Astrocyte (in vitro differentiated cells and primary cell): ENCODE measurements around the gene FAAP100. TPM values are rescaled to one million over a fixed set of nuclear protein-coding genes. Genes with fewer than 3 reads are reported as not detected.

ENCODE experiments used
- DNase-seq: peaks from one replicate; pipeline ENCODE4 v3.0.0-alpha.2; 2010; ENCODE audit warnings: low read depth
- FAIRE-seq: peaks from 2 replicates; lab custom pipeline; 2011; peaks lifted over from hg19 to GRCh38; lab: Jason Lieb, UNC
- H2AFZ ChIP-seq: 2 replicates; pipeline ENCODE4 v1.6.0; 2012; ENCODE audit warnings: low read depth, low read length, inconsistent platforms
- H3K27ac ChIP-seq: 2 replicates; pipeline ENCODE4 v1.5.1; 2011; ENCODE audit warnings: low read depth, low read length, inconsistent platforms
- H3K27me3 ChIP-seq: 2 replicates; pipeline ENCODE4 v1.6.0; 2011; ENCODE audit warnings: low read length, inconsistent platforms; ENCODE audit not compliant: insufficient read depth
- H3K36me3 ChIP-seq: 2 replicates; pipeline ENCODE4 v1.5.1; 2011; ENCODE audit warnings: low read length, inconsistent platforms; ENCODE audit not compliant: insufficient read depth
- H3K4me1 ChIP-seq: 2 replicates; pipeline ENCODE4 v1.5.1; 2011; ENCODE audit warnings: low read length, inconsistent platforms; ENCODE audit not compliant: insufficient read depth
- H3K4me2 ChIP-seq: 2 replicates; pipeline ENCODE4 v1.6.0; 2012; ENCODE audit warnings: low read length, inconsistent platforms
- H3K4me3 ChIP-seq: 2 replicates; pipeline ENCODE4 v1.5.1; 2011; ENCODE audit warnings: low read depth, mild to moderate bottlenecking, low read length, inconsistent platforms; ENCODE audit not compliant: insufficient read depth
- H3K79me2 ChIP-seq: 2 replicates; pipeline ENCODE4 v1.6.0; 2012; ENCODE audit warnings: mild to moderate bottlenecking, low read length, inconsistent platforms; ENCODE audit not compliant: insufficient read depth
- H3K9ac ChIP-seq: 2 replicates; pipeline ENCODE4 v1.6.0; 2012; ENCODE audit warnings: mild to moderate bottlenecking, low read length, inconsistent platforms
- H3K9me3 ChIP-seq: 2 replicates; pipeline ENCODE4 v1.5.1; 2012; ENCODE audit warnings: low read depth, mild to moderate bottlenecking, low read length, inconsistent platforms; ENCODE audit not compliant: insufficient read depth
- H4K20me1 ChIP-seq: 2 replicates; pipeline ENCODE4 v1.6.0; 2012; ENCODE audit warnings: low read length, inconsistent platforms; ENCODE audit not compliant: insufficient read depth
- H3K27ac Mint-ChIP-seq: one replicate; pipeline ENCODE4 v1.8.0; 2021; ENCODE audit warnings: mild to moderate bottlenecking, mixed read lengths; ENCODE audit not compliant: unreplicated experiment
- H3K27me3 Mint-ChIP-seq: one replicate; pipeline ENCODE4 v1.8.0; 2021; ENCODE audit warnings: low read depth, mixed read lengths; ENCODE audit not compliant: unreplicated experiment
- H3K36me3 Mint-ChIP-seq: one replicate; pipeline ENCODE4 v1.8.0; 2021; ENCODE audit warnings: low read depth, mixed read lengths; ENCODE audit not compliant: unreplicated experiment
- H3K4me1 Mint-ChIP-seq: one replicate; pipeline ENCODE4 v1.8.0; 2021; ENCODE audit warnings: low read depth, mixed read lengths; ENCODE audit not compliant: unreplicated experiment
- H3K4me3 Mint-ChIP-seq: one replicate; pipeline ENCODE4 v1.8.0; 2021; ENCODE audit warnings: mild to moderate bottlenecking, moderate library complexity, mixed read lengths; ENCODE audit not compliant: unreplicated experiment
- H3K9me3 Mint-ChIP-seq: one replicate; pipeline ENCODE4 v1.8.0; 2021; ENCODE audit warnings: mild to moderate bottlenecking, mixed read lengths; ENCODE audit not compliant: unreplicated experiment
- EZH2 ChIP-seq: IDR thresholded peaks from 2 replicates; pipeline ENCODE4 v1.6.1; 2012; ENCODE audit warnings: mild to moderate bottlenecking, low read length, inconsistent platforms; ENCODE audit not compliant: insufficient read depth
- total RNA-seq: library from RNA; stranded (reverse); gene quantifications from 2 replicates; pipeline ENCODE4 v1.2.1, GENCODE V29; 2021
- TF ChIP-seq, protein P1 (sequence below): IDR thresholded peaks from 2 replicates; pipeline ENCODE4 v1.5.1; 2011; ENCODE audit warnings: low read depth, mild to moderate bottlenecking, inconsistent platforms, low read length, moderate library complexity; ENCODE audit not compliant: insufficient read depth

The FAAP100 gene
- total RNA-seq, 1 donor from 2014 or later, result 38.9 TPM

DNA sequence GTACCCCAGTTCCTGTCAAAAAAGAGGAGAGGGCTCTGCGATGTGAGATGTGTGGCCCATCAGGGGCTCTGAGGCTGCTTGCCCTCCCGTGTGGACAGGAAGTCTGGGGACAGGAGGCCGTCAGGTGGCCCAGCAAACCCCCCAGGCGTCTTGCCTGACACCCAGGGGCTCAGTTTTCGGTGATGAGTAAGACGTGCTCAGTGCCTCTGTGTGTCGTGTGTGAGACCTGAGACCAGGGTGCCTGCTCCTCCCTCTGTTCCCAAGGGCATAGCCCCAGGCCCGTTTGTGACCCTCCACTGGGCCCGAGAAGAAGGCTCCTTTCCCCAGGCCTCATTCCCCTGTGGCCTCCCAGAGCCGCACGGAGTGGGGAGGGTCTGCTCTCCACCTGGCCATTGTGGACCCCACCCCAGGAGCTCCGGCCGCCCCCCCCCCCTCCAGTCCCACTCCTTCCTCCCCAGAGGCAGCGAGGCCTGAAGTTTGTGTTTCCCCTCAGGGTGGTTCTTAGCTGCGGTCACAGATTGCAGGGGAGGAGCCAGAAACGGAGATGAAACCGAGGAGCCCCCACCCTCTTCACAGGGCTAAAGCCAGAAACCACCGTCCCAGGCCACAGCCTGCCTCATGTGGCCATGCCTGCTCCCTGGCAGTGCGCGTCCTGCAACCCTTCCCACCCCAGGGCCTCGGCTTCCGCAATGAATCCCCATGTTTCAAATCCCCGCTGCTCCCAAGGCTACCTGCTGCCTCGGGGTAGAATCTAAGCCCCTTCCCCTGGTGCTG is 34.6 kb downstream of the FAAP100 start:
- Mint-ChIP-seq H3K9me3 (no peaks in the 10 kb centered on the region), H3K4me3 (peak overlapping the region; percentile 82), H3K36me3 (no peaks in the 10 kb centered on the region), H3K4me1 (peaks cover 14% of the 10 kb centered on the region), H3K27ac (peak overlapping the region; percentile 90), H3K27me3 (no peaks in the 10 kb centered on the region)
- no peak overlapping the region for H3K27ac ChIP-seq
- H3K4me2 ChIP-seq, result peak overlapping the region; percentile 90
- peaks cover 55% of the 10 kb centered on the region for H3K79me2 ChIP-seq
- H3K4me1 ChIP-seq, result peaks cover 51% of the 10 kb centered on the region
- H2AFZ ChIP-seq, result no peak overlapping the region
- H3K27me3 ChIP-seq, result peaks cover 2% of the 10 kb centered on the region
- DNase-seq (no peak), FAIRE-seq (no peak)
- H3K4me3 ChIP-seq, result peak overlapping the region; percentile 29
- H4K20me1 ChIP-seq, result peaks cover 43% of the 10 kb centered on the region
- H3K9me3 ChIP-seq, result no peaks in the 10 kb centered on the region
- TF ChIP-seq, protein P1, sequence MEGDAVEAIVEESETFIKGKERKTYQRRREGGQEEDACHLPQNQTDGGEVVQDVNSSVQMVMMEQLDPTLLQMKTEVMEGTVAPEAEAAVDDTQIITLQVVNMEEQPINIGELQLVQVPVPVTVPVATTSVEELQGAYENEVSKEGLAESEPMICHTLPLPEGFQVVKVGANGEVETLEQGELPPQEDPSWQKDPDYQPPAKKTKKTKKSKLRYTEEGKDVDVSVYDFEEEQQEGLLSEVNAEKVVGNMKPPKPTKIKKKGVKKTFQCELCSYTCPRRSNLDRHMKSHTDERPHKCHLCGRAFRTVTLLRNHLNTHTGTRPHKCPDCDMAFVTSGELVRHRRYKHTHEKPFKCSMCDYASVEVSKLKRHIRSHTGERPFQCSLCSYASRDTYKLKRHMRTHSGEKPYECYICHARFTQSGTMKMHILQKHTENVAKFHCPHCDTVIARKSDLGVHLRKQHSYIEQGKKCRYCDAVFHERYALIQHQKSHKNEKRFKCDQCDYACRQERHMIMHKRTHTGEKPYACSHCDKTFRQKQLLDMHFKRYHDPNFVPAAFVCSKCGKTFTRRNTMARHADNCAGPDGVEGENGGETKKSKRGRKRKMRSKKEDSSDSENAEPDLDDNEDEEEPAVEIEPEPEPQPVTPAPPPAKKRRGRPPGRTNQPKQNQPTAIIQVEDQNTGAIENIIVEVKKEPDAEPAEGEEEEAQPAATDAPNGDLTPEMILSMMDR, result no peak
- TF ChIP-seq EZH2, result no peak
- peak overlapping the region; percentile 85 for H3K9ac ChIP-seq
- H3K36me3 ChIP-seq, result no peaks in the 10 kb centered on the region

DNA sequence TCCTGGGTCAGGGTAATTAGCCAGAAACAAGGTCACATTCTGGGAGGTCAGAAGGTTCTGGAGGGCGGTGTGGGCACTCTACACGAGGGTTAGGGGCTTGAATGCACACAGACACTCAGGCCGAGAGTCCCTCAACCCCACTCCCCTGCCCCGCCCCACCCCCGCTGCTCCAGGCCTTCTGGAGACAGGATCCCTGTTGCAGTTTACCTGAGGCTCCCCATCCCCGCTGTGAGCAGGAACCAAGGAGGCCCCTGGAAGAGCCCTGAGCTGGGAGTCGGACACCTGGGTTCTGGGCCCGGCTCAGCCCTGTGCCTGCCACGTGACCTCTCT is 35.2 kb downstream of the FAAP100 start:
- no peaks in the 10 kb centered on the region for H3K36me3 ChIP-seq
- H3K9ac ChIP-seq, result peak overlapping the region; percentile 85
- H3K4me2 ChIP-seq, result peak overlapping the region; percentile 90
- FAIRE-seq (no peak), DNase-seq (no peak)
- no peaks in the 10 kb centered on the region for H3K9me3 Mint-ChIP-seq
- H3K4me1 ChIP-seq, result peaks cover 51% of the 10 kb centered on the region
- H3K9me3 ChIP-seq, result no peaks in the 10 kb centered on the region
- no peaks in the 10 kb centered on the region for H3K36me3 Mint-ChIP-seq
- H3K79me2 ChIP-seq, result peaks cover 61% of the 10 kb centered on the region
- H3K4me3 Mint-ChIP-seq, result peak overlapping the region; percentile 90
- H3K27me3 ChIP-seq, result no peaks in the 10 kb centered on the region
- no peak overlapping the region for H3K27ac ChIP-seq
- peaks cover 45% of the 10 kb centered on the region for H4K20me1 ChIP-seq
- H3K4me3 ChIP-seq, result peak overlapping the region; percentile 76
- TF ChIP-seq, protein P1, result no peak
- no peak for TF ChIP-seq EZH2
- peak overlapping the region; percentile 85 for H3K27ac Mint-ChIP-seq
- no peaks in the 10 kb centered on the region for H3K27me3 Mint-ChIP-seq
- H2AFZ ChIP-seq, result no peak overlapping the region
- peaks cover 14% of the 10 kb centered on the region for H3K4me1 Mint-ChIP-seq

- no peak for FAIRE-seq
- Histone ChIP-seq H3K9me3 (no peaks in the 10 kb centered on the region), H3K4me3 (peak overlapping the region; percentile 76), H4K20me1 (peaks cover 50% of the 10 kb centered on the region), H3K27me3 (no peaks in the 10 kb centered on the region), H3K4me2 (peak overlapping the region; percentile 90), H3K27ac (no peak overlapping the region), H3K4me1 (peaks cover 51% of the 10 kb centered on the region), H3K36me3 (peaks cover 4% of the 10 kb centered on the region), H3K79me2 (peaks cover 66% of the 10 kb centered on the region), H2AFZ (no peak overlapping the region), H3K9ac (peak overlapping the region; percentile 85)
- H3K27ac Mint-ChIP-seq, result peak overlapping the region; percentile 85
- no peak for TF ChIP-seq EZH2
- TF ChIP-seq, protein P1, result no peak
- H3K4me3 Mint-ChIP-seq, result peak overlapping the region; percentile 90
- DNase-seq, result no peak
- no peaks in the 10 kb centered on the region for H3K9me3 Mint-ChIP-seq
- peaks cover 4% of the 10 kb centered on the region for H3K36me3 Mint-ChIP-seq
- no peaks in the 10 kb centered on the region for H3K27me3 Mint-ChIP-seq
- peaks cover 14% of the 10 kb centered on the region for H3K4me1 Mint-ChIP-seq
Measured at GRCh38 chr17:81516439-81516838, 35.7 kb downstream of the FAAP100 start.
